ENCODE data around the gene DUSP14.

DNA sequence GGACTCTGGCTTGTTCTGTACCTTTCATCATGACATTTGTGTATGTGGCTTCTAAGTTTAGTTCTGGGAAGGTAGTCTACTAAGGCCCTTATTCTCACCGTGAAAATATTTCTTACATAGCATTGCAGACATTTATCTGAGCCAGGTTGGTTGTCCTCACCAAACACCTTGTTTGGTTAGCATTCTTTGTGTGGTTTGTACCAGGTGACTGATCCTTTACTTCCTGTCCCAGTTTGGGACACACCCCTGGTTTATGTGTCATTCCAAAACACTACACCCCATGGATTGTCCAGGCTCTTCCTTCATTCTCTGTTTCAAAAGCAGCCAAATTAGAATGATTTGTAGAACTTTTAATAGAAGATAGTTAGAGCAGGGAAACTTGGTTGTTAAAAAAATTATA, 23.2 kb upstream of the DUSP14 start:
- TF ChIP-seq, protein P1, sequence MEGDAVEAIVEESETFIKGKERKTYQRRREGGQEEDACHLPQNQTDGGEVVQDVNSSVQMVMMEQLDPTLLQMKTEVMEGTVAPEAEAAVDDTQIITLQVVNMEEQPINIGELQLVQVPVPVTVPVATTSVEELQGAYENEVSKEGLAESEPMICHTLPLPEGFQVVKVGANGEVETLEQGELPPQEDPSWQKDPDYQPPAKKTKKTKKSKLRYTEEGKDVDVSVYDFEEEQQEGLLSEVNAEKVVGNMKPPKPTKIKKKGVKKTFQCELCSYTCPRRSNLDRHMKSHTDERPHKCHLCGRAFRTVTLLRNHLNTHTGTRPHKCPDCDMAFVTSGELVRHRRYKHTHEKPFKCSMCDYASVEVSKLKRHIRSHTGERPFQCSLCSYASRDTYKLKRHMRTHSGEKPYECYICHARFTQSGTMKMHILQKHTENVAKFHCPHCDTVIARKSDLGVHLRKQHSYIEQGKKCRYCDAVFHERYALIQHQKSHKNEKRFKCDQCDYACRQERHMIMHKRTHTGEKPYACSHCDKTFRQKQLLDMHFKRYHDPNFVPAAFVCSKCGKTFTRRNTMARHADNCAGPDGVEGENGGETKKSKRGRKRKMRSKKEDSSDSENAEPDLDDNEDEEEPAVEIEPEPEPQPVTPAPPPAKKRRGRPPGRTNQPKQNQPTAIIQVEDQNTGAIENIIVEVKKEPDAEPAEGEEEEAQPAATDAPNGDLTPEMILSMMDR (IDR thresholded peaks at IDR 0.05): no peak
- no peak for TF ChIP-seq POLR2A (IDR thresholded peaks at IDR 0.05)
